Epithelial cell of esophagus (primary cell): Measurements from ENCODE around the gene FBXO34.

ENCODE experiments used
- DNase-seq: peaks from one replicate; pipeline ENCODE4 v3.0.0; 2010; ENCODE audit warnings: low read depth
- H3K4me3 ChIP-seq: 2 replicates; pipeline ENCODE4 v1.5.1; 2011; ENCODE audit warnings: mild to moderate bottlenecking, low read length, control low read depth
- CTCF ChIP-seq: IDR thresholded peaks from 2 replicates; pipeline ENCODE4 v1.5.1; 2011; ENCODE audit warnings: low read depth, mild to moderate bottlenecking, low read length, control low read depth, inconsistent platforms; ENCODE audit not compliant: insufficient read depth; ENCODE audit errors: missing control alignments

Gene FBXO34

DNA sequence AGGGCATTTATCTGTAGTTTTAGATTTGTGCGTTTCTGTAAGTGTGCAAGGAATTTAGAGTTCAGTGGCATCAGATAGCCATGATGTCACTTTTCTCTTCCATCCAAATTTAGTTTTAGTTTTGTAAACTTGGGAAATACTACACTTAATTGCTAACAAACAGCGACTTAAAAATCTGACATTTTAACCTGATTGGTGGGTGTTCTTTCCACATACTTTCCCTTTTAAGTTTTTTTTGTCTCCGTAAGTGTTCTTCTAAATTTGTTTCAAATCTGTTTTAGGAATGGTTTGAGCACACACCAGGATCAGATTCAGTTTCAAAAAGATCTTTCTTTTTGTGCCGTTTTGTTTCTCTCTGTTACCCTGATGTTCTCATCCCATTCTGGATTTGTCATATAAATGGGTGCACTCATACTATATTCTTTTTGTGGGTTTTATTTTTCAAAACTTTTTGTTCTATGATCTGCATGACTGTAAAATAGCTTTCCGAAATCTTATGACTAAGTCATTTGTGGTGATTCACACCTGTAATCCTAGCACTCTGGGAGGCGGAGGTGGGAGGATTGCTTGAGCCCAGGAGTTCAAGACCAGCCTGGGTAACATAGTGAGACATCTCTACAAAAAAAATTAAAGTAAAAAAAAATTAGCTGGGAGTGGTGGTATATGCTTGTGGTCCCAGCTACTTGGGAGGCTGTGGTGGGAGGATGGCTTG lies 58.9 kb downstream of the FBXO34 start:
- peak; percentile 50 for DNase-seq
- H3K4me3 ChIP-seq: no peak overlapping the region
- TF ChIP-seq CTCF: no peak

- no peak for DNase-seq
- no peak for TF ChIP-seq CTCF
- no peak overlapping the region for H3K4me3 ChIP-seq
These were observed 61.7 kb downstream of the FBXO34 start for GRCh38 chr14:55332654-55333570.

GRCh38 chr14:55333711-55334485 lies 62.7 kb downstream of the FBXO34 start:
- TF ChIP-seq CTCF: no peak
- DNase-seq: peak; percentile 45
- H3K4me3 ChIP-seq: no peak overlapping the region

DNA sequence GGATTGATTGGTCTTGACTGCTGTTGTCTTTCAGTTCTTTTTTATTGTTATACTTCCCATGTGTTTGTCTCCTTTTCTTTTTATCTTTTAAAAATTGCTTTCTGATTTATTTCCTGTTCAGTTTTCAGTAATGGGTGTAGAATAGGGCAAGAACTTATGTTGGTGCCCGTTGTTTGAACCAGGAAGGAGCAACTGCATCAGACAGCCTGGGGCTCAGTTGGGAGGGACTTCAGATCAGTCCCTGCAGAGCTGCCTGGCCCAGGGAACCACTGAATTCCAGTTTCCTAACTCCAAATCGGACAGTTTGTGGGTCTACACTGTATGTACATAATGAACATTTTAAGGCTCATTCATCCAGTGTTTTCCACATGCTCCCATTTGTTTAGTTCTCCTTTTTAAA lies 64.9 kb downstream of the FBXO34 start:
- DNase-seq: peak; percentile 74
- no peak for TF ChIP-seq CTCF
- no peak overlapping the region for H3K4me3 ChIP-seq

DNA sequence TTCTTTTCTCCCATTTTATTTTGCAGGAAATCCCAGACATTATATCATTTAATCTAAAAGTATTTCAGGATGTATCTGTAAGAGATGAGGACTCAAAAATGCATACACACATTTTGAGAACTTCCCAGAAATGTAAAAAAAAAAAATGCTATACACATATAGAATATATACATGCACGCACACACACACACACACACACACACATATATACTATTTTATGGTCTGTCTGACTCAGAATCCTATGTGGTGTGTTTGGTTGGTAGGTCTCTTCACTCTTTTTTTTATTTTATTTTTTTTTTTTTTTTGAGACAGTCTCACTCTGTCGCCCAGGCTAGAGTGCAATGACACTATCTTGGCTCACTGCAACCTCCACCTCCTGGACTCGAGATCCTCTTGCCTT lies 65.5 kb downstream of the FBXO34 start:
- TF ChIP-seq CTCF: no peak
- no peak overlapping the region for H3K4me3 ChIP-seq
- DNase-seq: no peak

- peak; percentile 81 for DNase-seq
- no peak for TF ChIP-seq CTCF
- no peak overlapping the region for H3K4me3 ChIP-seq
These were observed 68.5 kb downstream of the FBXO34 start for GRCh38 chr14:55339770-55340169.
